Left lobe of liver (tissue), 2 donors: ENCODE data around the gene CRYBB2. TPM values are rescaled to one million over a fixed set of nuclear protein-coding genes. Genes with fewer than 3 reads are reported as not detected.
"Not testable (repeated sequence)": the region's sequence is repeated elsewhere in the genome, so short reads cannot be mapped to it uniquely, and the experiment has no call there.

ENCODE experiments used
- ATAC-seq: fragments of 200-7000 bp; cut with Tn5 transposase; one replicate; pipeline ENCODE4 v1.9.1; 2020; ENCODE audit warnings: mild to moderate bottlenecking, moderate library complexity
- DNase-seq: peaks from one replicate; pipeline ENCODE4 v3.0.0-alpha.2; 2020; ENCODE audit warnings: low spot score
- total RNA-seq: library from RNA; stranded (reverse); gene quantifications from one replicate; pipeline ENCODE4 v1.2.1, GENCODE V29; 2021
- donor health status: DM: no; HTN: no; CAD: no; lungs with moderate emphysema.
- donor health status: DM: no; HTN: yes; CAD: no.

CRYBB2 gene
- total RNA-seq, 1 donor from 2014 or later, result not detected

DNA sequence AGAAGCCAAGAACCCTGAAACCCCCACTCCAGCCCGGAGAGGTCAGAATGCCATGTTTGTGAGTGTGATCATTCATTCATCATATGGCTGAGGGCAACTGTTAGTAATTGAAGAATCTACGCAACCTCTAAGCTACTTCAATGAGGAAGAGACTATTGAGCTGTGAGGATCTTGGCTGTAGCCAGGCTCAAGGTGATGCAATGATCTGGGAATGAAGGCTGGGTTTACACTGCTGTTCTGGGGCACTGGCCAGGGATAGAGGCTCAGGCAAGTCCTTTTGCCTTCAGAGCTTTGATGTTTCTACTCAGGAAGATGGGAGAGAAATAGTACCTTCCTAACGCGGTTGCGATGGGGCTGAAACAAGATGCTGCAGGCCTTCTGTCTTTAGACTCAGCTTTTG lies 12.9 kb downstream of the CRYBB2 start:
- ATAC-seq (peak; percentile 63), DNase-seq (no peak)

- not testable (repeated sequence) for DNase-seq
These were observed 14.3 kb downstream of the CRYBB2 start for GRCh38 chr22:25233706-25234105.

GRCh38 chr22:25235547-25236290 lies 16.3 kb downstream of the CRYBB2 start:
- peak; percentile 98 for ATAC-seq
- DNase-seq, result peak; percentile 84

More at GRCh38 chr22:25233706-25234105, 14.3 kb downstream of the CRYBB2 start:
- not testable (repeated sequence) for ATAC-seq

GRCh38 chr22:25236417-25236816 lies 17.0 kb downstream of the CRYBB2 start:
- ATAC-seq (no peak), DNase-seq (no peak)

DNA sequence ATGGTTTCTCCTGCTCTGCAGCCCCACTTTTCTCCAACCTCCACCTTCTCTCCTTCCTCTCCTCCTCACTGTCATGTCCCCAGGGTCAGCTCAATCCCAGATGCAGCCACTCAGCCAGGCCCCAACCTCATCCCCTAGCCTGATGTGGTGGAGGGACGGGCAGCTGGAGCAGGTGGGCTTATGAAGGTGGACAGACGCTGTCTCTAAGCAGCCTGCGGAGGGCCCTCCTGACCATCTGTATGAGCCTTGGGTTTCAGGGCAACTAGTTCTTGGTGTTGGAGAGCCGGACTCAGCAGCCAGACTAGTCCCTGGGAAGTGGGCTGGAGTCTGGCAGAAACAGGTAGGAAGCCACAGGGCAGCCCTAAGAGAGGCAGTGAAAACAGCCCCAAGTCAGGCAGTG lies 18.1 kb downstream of the CRYBB2 start:
- ATAC-seq, result no peak
- no peak for DNase-seq

DNA sequence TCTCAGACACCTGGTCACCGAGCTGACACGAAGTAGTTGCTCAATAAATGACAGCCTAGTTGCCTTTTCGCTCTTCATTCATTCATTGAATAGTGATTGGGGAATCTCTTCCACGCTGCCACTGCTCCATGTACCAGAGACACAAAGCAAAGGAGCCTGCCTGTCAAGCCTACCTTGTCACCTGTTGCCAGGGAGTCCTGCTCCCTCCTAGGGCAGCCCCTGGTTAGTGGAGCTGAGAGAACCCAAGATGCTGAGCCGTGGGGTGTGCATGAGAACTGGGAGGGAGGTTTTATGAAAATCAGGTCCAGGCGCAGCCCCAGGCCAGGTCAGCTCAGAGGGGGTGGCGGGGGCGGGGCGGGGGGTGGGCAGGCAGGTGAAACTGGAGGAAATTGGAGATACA lies 18.6 kb downstream of the CRYBB2 start:
- not testable (repeated sequence) for ATAC-seq

DNA sequence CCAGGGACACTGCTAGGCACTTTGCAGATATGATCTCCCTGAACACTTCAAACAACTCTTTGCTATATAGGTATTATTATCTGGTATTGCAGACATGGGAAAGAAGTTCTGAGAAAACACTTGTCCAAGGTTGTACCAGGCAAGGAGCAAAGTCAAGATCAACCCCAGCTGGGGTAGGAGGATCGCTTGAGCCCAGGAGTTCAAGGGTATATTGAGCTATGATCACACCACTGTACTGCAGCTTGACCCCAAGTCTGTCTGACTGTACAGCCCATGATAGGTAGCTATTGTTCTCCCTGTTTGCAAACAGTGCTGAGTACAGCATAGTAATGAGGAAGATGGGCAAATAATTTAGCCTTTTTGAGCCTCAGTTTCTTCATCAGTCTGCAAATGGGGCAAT lies 35.7 kb downstream of the CRYBB2 start:
- ATAC-seq, DNase-seq: not testable (repeated sequence)

More for the DNA sequence above, 18.6 kb downstream of the CRYBB2 start:
- not testable (repeated sequence) for DNase-seq

DNA sequence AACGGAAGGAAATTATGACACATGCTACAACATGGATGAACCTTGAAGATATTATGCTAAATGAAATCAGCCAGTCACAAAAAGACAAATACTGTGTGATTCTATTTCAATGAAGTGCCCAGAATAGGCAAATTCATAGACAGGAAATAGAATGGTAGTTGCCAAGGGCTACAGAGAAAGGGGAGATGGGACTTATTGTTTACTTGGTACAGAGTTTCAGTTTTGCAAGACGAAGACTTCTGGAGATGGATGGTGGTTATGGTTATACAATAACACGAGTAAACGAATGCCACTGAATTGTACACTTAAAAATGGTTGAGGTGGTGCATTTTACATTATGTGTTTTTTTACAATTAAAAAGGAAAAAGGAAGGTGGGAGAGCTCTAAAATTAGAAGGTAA lies 48.1 kb downstream of the CRYBB2 start:
- ATAC-seq, DNase-seq: not testable (repeated sequence)

GRCh38 chr22:25268902-25269301 lies 49.5 kb downstream of the CRYBB2 start:
- ATAC-seq, DNase-seq: not testable (repeated sequence)

GRCh38 chr22:25270061-25270460 lies 50.6 kb downstream of the CRYBB2 start:
- not testable (repeated sequence) for DNase-seq, ATAC-seq

GRCh38 chr22:25273231-25273630 lies 53.8 kb downstream of the CRYBB2 start:
- not testable (repeated sequence) for DNase-seq, ATAC-seq

DNA sequence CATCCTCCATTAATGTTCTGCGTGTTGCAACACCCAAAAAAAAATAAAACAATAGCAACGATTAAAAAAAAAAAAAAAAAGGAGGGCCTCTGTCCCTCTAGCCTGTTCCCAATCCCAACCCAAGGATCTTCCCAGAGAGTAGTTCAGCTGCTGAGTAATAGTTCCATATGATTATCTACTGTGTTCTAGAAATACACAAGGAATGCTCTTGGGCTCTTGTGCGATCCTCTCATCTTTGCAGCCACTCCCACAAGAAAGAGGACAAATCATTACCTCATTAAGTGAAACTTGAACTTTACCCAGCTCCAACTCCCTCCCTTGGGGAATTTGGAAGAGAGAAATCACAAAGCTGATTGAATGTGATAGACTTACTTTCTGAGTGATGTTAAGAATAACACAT lies 54.5 kb downstream of the CRYBB2 start:
- not testable (repeated sequence) for ATAC-seq, DNase-seq

- DNase-seq, ATAC-seq: not testable (repeated sequence)
These were observed 60.7 kb downstream of the CRYBB2 start for GRCh38 chr22:25280118-25280517.

Other genes starting within 250 kb of the CRYBB2 start
- 0.91 TPM for gene CRYBB3, start 19.8 kb upstream of the CRYBB2 start, total RNA-seq